GM19452 (cell line): ENCODE measurements around the gene GHRL.
A peak's percentile ranks its signal among the peaks of the same experiment; 100 is the strongest.

Experiments
- ATAC-seq: cut with Tn5 transposase; IDR thresholded peaks from one replicate; pipeline ENCODE4 v1.9.1; 2021; ENCODE audit not compliant: unreplicated experiment

GHRL gene

GRCh38 chr3:10292505-10293419 is at the start of gene GHRL:
Gene GHRL, minus strand, starts transcription at chr3:10292947. Its CDS starts 2,767 bp downstream, at chr3:10290180.
- ATAC-seq: peak; percentile 77

- no peak for ATAC-seq
These were observed 49.2 kb upstream of the GHRL start for GRCh38 chr3:10341901-10342398.

GRCh38 chr3:10340476-10340875 is 47.7 kb upstream of the GHRL start:
- ATAC-seq: no peak

GRCh38 chr3:10340046-10340445 is 47.3 kb upstream of the GHRL start:
- ATAC-seq: no peak

- ATAC-seq: no peak
These were observed 46.7 kb upstream of the GHRL start for GRCh38 chr3:10339376-10339955.

GRCh38 chr3:10338591-10339353 is 46.0 kb upstream of the GHRL start:
- ATAC-seq: no peak

- ATAC-seq: no peak
These were observed 45.4 kb upstream of the GHRL start for GRCh38 chr3:10338164-10338470.

- no peak for ATAC-seq
These were observed 44.8 kb upstream of the GHRL start for GRCh38 chr3:10337323-10338163.

- ATAC-seq: no peak
These were observed 44.0 kb upstream of the GHRL start for GRCh38 chr3:10336761-10337160.

- no peak for ATAC-seq
These were observed 43.3 kb upstream of the GHRL start for GRCh38 chr3:10335871-10336622.

GRCh38 chr3:10335190-10335738 is 42.5 kb upstream of the GHRL start:
- ATAC-seq: no peak

- no peak for ATAC-seq
These were observed 41.7 kb upstream of the GHRL start for GRCh38 chr3:10334459-10334858.

GRCh38 chr3:10334042-10334441 is 41.3 kb upstream of the GHRL start:
- no peak for ATAC-seq

GRCh38 chr3:10333349-10333650 is 40.6 kb upstream of the GHRL start:
- ATAC-seq: no peak

GRCh38 chr3:10332481-10333348 is 40.0 kb upstream of the GHRL start:
- ATAC-seq: no peak

- ATAC-seq: no peak
These were observed 38.6 kb upstream of the GHRL start for GRCh38 chr3:10331320-10331719.

GRCh38 chr3:10330319-10330718 is 37.6 kb upstream of the GHRL start:
- no peak for ATAC-seq

GRCh38 chr3:10329495-10330015 is 36.8 kb upstream of the GHRL start:
- ATAC-seq: no peak
